ENCODE measurements around the gene FAM186B.
"Not testable (repeated sequence)": the region's sequence is repeated elsewhere in the genome, so short reads cannot be mapped to it uniquely, and the experiment has no call there.

FAM186B gene, protein sequence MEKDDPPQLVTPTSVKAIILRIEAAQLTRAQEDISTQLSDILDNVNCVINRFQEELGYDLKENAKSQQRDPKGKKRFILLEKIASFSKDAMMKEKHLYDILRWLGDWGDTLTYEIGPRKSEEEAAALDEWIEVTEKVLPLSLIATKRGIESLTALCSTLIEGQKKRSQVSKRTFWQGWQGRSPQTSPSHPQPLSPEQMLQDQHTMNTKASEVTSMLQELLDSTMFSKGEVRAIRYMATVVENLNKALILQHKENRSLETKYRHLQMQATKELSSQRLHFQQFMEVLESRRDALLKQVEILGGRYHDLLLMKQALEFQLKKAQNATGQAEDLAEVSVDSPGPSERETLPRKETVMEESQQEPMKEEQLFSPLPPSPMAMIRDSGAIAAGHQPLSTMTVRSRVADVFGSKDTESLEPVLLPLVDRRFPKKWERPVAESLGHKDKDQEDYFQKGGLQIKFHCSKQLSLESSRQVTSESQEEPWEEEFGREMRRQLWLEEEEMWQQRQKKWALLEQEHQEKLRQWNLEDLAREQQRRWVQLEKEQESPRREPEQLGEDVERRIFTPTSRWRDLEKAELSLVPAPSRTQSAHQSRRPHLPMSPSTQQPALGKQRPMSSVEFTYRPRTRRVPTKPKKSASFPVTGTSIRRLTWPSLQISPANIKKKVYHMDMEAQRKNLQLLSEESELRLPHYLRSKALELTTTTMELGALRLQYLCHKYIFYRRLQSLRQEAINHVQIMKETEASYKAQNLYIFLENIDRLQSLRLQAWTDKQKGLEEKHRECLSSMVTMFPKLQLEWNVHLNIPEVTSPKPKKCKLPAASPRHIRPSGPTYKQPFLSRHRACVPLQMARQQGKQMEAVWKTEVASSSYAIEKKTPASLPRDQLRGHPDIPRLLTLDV

GRCh38 chr12:49605539-49605938 is at the start of gene FAM186B:
FAM186B (minus strand) TSS chr12:49605639; CDS start chr12:49605477, 162 bp downstream.
- not testable (repeated sequence) for DNase-seq; H3K4me3 Mint-ChIP-seq; ATAC-seq (replicated peaks); H3K9me3 Mint-ChIP-seq; H3K27ac Mint-ChIP-seq; H3K4me1 Mint-ChIP-seq; H3K27me3 Mint-ChIP-seq
- peaks cover 3 to 12% of the 10 kb centered on the region in 2 donors for H3K36me3 Mint-ChIP-seq

- Mint-ChIP-seq H3K9me3 (no peaks in the 10 kb centered on the region), H3K27ac (no peak overlapping the region), H3K4me3 (no peak overlapping the region), H3K27me3 (no peaks in the 10 kb centered on the region), H3K4me1 (peaks cover 27 to 46% of the 10 kb centered on the region in 2 donors), H3K36me3 (peaks cover 72 to 84% of the 10 kb centered on the region in 2 donors)
- DNase-seq = no peak
- ATAC-seq (replicated peaks) = no peak
Observed at GRCh38 chr12:49654715-49655114, 49.3 kb upstream of the FAM186B start.

GRCh38 chr12:49652921-49653520 is 47.6 kb upstream of the FAM186B start:
- no peaks in the 10 kb centered on the region for H3K27me3 Mint-ChIP-seq
- H3K9me3 Mint-ChIP-seq = no peaks in the 10 kb centered on the region
- H3K27ac Mint-ChIP-seq = peak overlapping the region; percentile 47
- H3K4me1 Mint-ChIP-seq = peaks cover 23 to 49% of the 10 kb centered on the region in 2 donors
- DNase-seq = no peak
- no peak for ATAC-seq (replicated peaks)
- H3K36me3 Mint-ChIP-seq = peaks cover 75 to 87% of the 10 kb centered on the region in 2 donors
- no peak overlapping the region for H3K4me3 Mint-ChIP-seq

DNA sequence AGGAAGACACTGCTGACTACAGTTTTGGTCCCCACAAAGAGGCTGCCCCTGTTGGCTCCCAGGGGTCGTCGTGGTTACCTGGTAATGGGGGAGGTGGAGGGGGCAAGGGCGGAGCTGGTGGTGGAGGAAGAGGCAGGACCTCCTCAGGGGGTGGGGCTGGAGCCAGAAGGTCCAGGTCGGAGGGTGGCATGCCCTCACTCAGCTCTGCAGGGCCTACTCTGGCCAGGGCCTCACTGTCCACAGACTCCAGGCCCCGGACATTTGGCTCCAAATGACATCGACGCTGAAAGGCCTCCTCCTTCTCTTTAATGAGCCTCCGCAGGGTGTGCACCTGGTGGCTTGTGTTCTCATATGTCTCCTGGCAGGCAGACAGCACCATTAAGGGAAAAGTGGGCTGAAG is 46.4 kb upstream of the FAM186B start:
- Mint-ChIP-seq H3K4me1 (peaks cover 21 to 53% of the 10 kb centered on the region in 2 donors), H3K27ac (peak overlapping the region; percentile 75), H3K4me3 (no peak overlapping the region), H3K9me3 (no peaks in the 10 kb centered on the region), H3K27me3 (no peaks in the 10 kb centered on the region), H3K36me3 (peaks cover 75 to 89% of the 10 kb centered on the region in 2 donors)
- ATAC-seq (replicated peaks) (no peak), DNase-seq (no peak)

DNA sequence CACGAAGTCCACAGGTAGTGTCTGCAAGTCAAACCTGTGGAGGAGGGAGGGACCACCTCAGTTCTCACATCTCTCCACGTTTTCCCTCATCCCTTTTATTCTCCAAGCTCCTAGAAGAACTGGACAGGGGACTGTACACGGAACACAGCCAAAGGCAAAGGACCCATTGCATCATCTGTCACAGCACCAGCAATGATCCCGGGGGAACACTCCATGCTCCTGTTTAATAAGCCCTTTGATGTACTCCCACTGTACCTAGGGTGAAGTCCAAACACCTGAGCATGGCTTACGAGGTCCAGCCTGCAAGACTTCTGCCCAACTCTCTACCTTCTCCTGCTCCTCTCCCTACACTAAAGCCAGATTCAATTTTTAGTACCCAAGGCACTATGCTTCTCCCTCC is 44.5 kb upstream of the FAM186B start:
- no peak for ATAC-seq (replicated peaks)
- H3K4me3 Mint-ChIP-seq = no peak overlapping the region
- DNase-seq = no peak
- peaks cover 74 to 91% of the 10 kb centered on the region in 2 donors for H3K36me3 Mint-ChIP-seq
- H3K9me3 Mint-ChIP-seq = no peaks in the 10 kb centered on the region
- H3K27me3 Mint-ChIP-seq = no peaks in the 10 kb centered on the region
- peak overlapping the region; percentile 80 for H3K27ac Mint-ChIP-seq
- peaks cover 30 to 66% of the 10 kb centered on the region in 2 donors for H3K4me1 Mint-ChIP-seq

GRCh38 chr12:49649445-49649844 is 44.0 kb upstream of the FAM186B start:
- Mint-ChIP-seq H3K4me3 (no peak overlapping the region), H3K4me1 (peaks cover 34 to 71% of the 10 kb centered on the region in 2 donors), H3K27ac (peak overlapping the region; percentile 92)

DNA sequence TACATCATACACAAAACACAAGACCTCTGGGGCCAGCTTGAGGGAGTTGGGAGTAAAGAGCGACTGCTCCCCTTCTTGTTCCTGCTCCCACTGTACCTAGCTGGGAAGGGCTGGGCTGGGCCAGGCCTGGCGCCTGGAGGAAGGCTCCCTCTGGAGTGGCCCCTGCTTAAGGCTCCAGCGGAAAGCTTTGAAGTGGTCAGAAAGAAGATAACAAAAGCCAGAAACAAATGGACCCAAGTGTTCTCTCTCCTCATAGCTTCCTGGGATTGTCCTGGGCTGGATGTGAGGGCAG is 43.2 kb upstream of the FAM186B start:
- H3K27ac Mint-ChIP-seq = peak overlapping the region; percentile 92
- peaks cover 69 to 88% of the 10 kb centered on the region in 2 donors for H3K36me3 Mint-ChIP-seq
- H3K27me3 Mint-ChIP-seq = no peaks in the 10 kb centered on the region

More at GRCh38 chr12:49649445-49649844, 44.0 kb upstream of the FAM186B start:
- ATAC-seq (replicated peaks) = no peak
- Mint-ChIP-seq H3K27me3 (no peaks in the 10 kb centered on the region), H3K9me3 (no peaks in the 10 kb centered on the region), H3K36me3 (peaks cover 71 to 90% of the 10 kb centered on the region in 2 donors)
- no peak for DNase-seq

DNA sequence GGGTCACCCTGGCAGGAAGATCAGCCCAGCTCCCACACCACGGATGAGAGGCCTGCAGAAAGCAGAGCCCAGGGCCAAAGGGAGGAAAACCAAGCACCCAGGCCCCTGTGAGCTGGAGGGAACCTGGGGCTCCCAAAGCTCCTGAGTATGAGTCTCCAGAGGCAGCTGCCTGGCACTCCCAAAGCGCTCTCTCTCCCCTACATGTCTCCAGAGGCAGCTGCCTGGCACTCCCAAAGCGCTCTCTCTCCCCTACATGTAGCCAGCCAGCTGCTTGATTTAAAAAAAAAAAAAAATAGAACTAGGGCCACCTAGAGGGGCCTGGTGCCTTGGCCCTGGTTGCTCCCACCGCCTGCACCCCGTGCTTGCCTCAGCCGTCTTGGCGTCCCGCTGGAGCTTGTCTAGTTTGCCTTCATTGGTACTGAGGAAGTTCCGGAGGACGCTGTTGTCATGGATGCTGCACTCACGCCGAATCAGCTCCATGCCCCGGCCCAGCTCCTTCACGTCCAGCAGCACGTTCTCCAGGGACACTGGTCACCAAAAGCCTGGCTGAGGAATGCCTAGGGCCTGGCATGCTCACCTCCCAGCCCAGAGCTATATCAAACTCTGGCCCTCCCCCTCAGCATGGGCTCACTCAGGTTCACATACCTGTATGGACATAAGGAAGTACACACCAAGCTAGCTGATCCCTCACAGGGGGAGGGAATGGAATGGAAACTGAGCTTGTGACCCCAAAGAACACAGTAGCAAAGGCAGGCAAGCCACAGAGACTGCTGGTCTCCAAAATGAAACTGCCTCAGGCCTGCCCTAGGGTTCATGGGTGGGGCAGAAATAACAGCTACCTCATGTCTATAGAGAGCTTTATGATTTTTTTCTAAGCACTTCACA is 42.6 kb upstream of the FAM186B start:
- Mint-ChIP-seq H3K36me3 (peaks cover 68 to 88% of the 10 kb centered on the region in 2 donors), H3K27ac (peak overlapping the region; percentile 92), H3K9me3 (no peaks in the 10 kb centered on the region), H3K4me3 (no peak overlapping the region), H3K27me3 (no peaks in the 10 kb centered on the region), H3K4me1 (peaks cover 34 to 71% of the 10 kb centered on the region in 2 donors)
- DNase-seq (no peak), ATAC-seq (replicated peaks) (no peak)

More for the DNA sequence above, 43.2 kb upstream of the FAM186B start:
- H3K9me3 Mint-ChIP-seq = no peaks in the 10 kb centered on the region
- no peak overlapping the region for H3K4me3 Mint-ChIP-seq
- ATAC-seq (replicated peaks) = no peak
- no peak for DNase-seq
- H3K4me1 Mint-ChIP-seq = peaks cover 35 to 77% of the 10 kb centered on the region in 2 donors

- Mint-ChIP-seq H3K9me3 (no peaks in the 10 kb centered on the region), H3K4me3 (no peak overlapping the region), H3K4me1 (peaks cover 29 to 61% of the 10 kb centered on the region in 2 donors), H3K27me3 (no peaks in the 10 kb centered on the region), H3K27ac (peak overlapping the region; percentile 62), H3K36me3 (peaks cover 67 to 85% of the 10 kb centered on the region in 2 donors)
- ATAC-seq (replicated peaks) = no peak
- DNase-seq = no peak
Observed at GRCh38 chr12:49646871-49647654, 41.6 kb upstream of the FAM186B start.

DNA sequence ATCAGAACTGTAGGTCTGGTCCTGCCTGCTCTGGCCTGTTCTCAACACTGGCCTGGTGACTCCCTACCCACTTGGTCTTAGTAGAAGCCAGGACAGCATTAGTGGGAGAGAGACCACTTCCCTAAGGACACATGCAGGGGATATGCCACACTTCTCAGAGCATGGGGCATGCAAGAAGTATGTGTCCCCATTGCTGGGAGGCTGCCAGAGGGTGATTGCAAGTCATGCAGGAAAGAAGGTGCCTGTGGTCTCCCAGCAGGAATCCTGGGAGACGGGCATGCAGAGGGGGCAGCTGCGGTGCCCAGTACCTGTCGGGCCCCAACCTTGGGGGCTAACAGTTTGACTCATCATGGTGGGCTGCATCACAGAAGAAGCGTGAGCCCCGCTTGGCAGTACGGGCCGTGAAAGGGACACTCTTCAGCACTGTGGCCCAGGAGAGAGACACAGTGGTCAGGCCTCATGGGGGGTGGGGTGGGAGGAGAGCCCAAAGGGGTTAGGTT is 40.9 kb upstream of the FAM186B start:
- Mint-ChIP-seq H3K27me3 (no peaks in the 10 kb centered on the region), H3K36me3 (peaks cover 64 to 79% of the 10 kb centered on the region in 2 donors), H3K4me3 (no peak overlapping the region), H3K27ac (peak overlapping the region; percentile 60), H3K9me3 (no peaks in the 10 kb centered on the region), H3K4me1 (peaks cover 29 to 59% of the 10 kb centered on the region in 2 donors)
- no peak for ATAC-seq (replicated peaks)
- DNase-seq = no peak

- Mint-ChIP-seq H3K9me3 (no peaks in the 10 kb centered on the region), H3K36me3 (peaks cover 57 to 77% of the 10 kb centered on the region in 2 donors), H3K4me1 (peaks cover 31 to 64% of the 10 kb centered on the region in 2 donors), H3K27me3 (no peaks in the 10 kb centered on the region), H3K4me3 (peak overlapping the region in 1 of 2 donors; percentile 7), H3K27ac (peak overlapping the region; percentile 60)
- ATAC-seq (replicated peaks) (peak; percentile 5 to 18), DNase-seq (no peak)
Observed at GRCh38 chr12:49645146-49646039, 40.0 kb upstream of the FAM186B start.

GRCh38 chr12:49644620-49644994 is 39.2 kb upstream of the FAM186B start:
- peaks cover 53 to 74% of the 10 kb centered on the region in 2 donors for H3K36me3 Mint-ChIP-seq
- no peaks in the 10 kb centered on the region for H3K9me3 Mint-ChIP-seq
- peak overlapping the region; percentile 60 for H3K27ac Mint-ChIP-seq
- H3K27me3 Mint-ChIP-seq = no peaks in the 10 kb centered on the region
- peak overlapping the region in 1 of 2 donors; percentile 2 for H3K4me3 Mint-ChIP-seq
- DNase-seq (peak; percentile 63), ATAC-seq (replicated peaks) (peak; percentile 89 to 94)
- H3K4me1 Mint-ChIP-seq = peaks cover 34 to 72% of the 10 kb centered on the region in 2 donors
